ENCODE data around the gene WDR26. TPM values are rescaled to one million over a fixed set of nuclear protein-coding genes. Genes with fewer than 3 reads are reported as not detected.

The WDR26 gene
- total RNA-seq, 4 donors from 2014 or later: 61.5 to 78.7 (median 71.9) TPM

DNA sequence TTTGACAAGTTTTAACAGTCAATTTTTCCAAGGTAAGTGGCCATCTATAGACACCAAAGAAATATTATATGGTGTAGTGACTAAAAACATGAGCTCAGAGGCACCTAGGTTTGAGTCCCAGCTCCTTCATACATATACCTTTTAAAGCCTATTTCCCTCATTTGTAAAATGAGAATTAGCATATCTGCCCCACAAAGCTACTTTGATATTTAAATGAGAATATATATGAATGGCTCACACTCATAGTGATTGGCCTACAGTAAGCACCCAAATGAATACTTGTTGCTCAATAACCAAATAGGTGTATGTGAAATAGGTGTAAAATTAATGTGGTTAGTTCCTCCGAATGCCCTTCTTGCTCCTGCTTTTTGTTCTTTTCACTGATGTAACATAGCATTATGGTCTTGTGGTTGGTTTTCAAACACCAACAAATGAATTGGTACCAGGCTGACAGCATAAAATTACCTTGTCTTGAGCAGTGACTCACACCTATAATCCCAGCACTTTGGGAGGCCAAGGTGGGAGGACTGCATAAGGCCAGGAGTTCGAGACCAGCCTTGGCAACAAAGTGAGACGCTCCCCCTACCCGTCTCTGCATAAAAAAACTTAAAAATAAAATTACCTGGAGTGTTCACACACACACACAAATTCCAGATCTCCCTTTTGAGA, 52.6 kb downstream of the WDR26 start:
- Histone ChIP-seq H3K4me3 (no peak overlapping the region), H3K36me3 (peaks cover 0 to 67% (median 0%) of the 10 kb centered on the region in 3 donors), H3K27ac (no peak overlapping the region), H3K4me1 (no peaks in the 10 kb centered on the region), H3K27me3 (no peaks in the 10 kb centered on the region), H3K9me3 (no peaks in the 10 kb centered on the region)
- TF ChIP-seq EP300 (IDR thresholded peaks at IDR 0.05): no peak
- TF ChIP-seq POLR2A (IDR thresholded peaks at IDR 0.05): no peak
- TF ChIP-seq, protein P1, sequence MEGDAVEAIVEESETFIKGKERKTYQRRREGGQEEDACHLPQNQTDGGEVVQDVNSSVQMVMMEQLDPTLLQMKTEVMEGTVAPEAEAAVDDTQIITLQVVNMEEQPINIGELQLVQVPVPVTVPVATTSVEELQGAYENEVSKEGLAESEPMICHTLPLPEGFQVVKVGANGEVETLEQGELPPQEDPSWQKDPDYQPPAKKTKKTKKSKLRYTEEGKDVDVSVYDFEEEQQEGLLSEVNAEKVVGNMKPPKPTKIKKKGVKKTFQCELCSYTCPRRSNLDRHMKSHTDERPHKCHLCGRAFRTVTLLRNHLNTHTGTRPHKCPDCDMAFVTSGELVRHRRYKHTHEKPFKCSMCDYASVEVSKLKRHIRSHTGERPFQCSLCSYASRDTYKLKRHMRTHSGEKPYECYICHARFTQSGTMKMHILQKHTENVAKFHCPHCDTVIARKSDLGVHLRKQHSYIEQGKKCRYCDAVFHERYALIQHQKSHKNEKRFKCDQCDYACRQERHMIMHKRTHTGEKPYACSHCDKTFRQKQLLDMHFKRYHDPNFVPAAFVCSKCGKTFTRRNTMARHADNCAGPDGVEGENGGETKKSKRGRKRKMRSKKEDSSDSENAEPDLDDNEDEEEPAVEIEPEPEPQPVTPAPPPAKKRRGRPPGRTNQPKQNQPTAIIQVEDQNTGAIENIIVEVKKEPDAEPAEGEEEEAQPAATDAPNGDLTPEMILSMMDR (IDR thresholded peaks at IDR 0.05): no peak
- 92 to 99% methylated on average over 4 of the region's 4 CpGs for WGBS, 2 donors
- no peak for DNase-seq (ENCODE audit: low spot score in 2 of 2)

DNA sequence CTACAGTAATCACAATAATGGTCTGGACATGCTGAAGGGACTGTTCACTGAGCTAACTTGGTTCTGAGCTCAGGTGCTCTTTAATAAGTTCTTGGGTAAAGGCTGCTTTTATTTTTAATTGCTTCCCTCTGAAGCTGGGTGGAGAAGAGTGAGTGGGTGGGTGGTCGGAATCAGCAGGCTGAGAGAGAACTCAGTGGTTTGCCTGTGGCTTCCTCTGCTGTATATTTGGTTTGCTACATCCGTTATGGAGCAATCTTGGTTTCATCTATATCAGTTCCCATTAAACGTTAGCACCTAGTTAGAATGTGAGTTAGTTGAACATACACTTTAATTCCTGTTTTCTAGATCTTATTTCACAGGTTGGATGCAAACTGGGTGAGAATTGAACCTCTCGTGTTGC, 54.6 kb downstream of the WDR26 start:
- no peaks in the 10 kb centered on the region for H3K27me3 ChIP-seq
- no peak for DNase-seq (ENCODE audit: low spot score in 2 of 2)
- H3K4me1 ChIP-seq: no peaks in the 10 kb centered on the region
- no peak overlapping the region for H3K27ac ChIP-seq
- H3K9me3 ChIP-seq: no peaks in the 10 kb centered on the region
- peaks cover 0 to 80% (median 7%) of the 10 kb centered on the region in 3 donors for H3K36me3 ChIP-seq
- WGBS, 2 donors: 59 to 62% methylated on average over 4 of the region's 4 CpGs
- H3K4me3 ChIP-seq: no peak overlapping the region
- TF ChIP-seq POLR2A (IDR thresholded peaks at IDR 0.05) (no peak), EP300 (IDR thresholded peaks at IDR 0.05) (peak in 1 of 2 donors; percentile 39)
- TF ChIP-seq, protein P1 (IDR thresholded peaks at IDR 0.05): no peak

DNA sequence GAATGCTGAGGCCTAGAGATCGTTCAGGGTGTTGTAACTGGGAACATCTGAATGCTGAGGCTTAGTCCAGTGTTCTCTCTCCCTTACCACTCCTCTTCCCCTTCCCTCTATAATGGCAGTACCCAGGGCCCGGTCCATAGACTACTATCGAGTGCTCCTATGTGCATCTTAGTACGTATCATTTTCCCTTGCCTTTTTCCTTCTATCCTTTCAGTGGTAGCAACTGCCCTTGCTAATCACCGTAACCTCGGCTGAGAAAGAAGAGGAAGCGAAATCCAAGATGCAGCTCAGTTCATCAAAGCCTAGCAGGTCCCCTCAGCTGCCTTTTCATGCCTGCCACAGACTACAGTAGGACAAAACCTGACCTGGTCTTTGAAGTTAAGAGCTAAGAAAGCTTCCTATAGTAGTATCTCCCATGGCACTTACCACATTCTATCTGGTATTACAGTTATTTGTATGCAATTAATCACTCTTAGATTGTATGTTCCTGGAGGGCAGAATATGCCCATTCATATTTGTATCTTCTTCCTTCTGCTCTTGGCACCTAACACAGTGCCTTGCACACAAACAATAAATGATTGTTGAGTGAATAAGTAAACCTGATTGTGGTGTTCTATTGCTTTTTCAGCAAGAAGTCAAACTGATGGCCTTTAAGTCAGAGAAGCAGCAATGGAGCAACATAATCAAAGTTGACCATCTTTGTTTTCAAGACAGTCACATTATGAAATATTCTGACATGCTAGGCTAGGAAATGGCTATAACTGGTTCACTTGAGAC, 55.6 kb downstream of the WDR26 start:
- Histone ChIP-seq H3K4me1 (no peaks in the 10 kb centered on the region), H3K9me3 (no peaks in the 10 kb centered on the region), H3K4me3 (no peak overlapping the region), H3K27me3 (no peaks in the 10 kb centered on the region), H3K27ac (peak overlapping the region in 1 of 4 donors; percentile 1), H3K36me3 (peaks cover 0 to 79% (median 7%) of the 10 kb centered on the region in 3 donors)
- DNase-seq (ENCODE audit: low spot score in 2 of 2): no peak
- WGBS, 2 donors: 81 to 86% methylated on average over 7 of the region's 7 CpGs
- TF ChIP-seq, protein P1 (IDR thresholded peaks at IDR 0.05): no peak
- TF ChIP-seq EP300 (IDR thresholded peaks at IDR 0.05): no peak
- no peak for TF ChIP-seq POLR2A (IDR thresholded peaks at IDR 0.05)

DNA sequence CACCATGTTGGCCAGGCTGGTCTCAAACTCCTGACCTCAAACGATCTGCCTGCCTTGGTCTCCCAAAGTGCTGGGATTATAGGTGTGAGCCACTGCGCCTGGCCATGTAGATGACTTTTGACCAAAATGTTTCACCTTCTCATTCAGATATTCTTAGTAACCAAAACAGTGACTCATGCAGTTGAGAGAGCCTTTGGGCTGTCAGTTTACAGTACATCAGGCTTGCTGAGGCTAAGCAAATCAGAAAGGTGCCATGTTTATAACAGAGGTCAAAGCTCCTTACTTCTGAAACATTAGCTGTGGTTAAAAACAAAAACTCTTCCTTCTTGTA, 57.0 kb downstream of the WDR26 start:
- Histone ChIP-seq H3K4me3 (no peak overlapping the region), H3K27ac (no peak overlapping the region), H3K4me1 (no peaks in the 10 kb centered on the region), H3K9me3 (no peaks in the 10 kb centered on the region), H3K27me3 (no peaks in the 10 kb centered on the region), H3K36me3 (peaks cover 0 to 87% (median 10%) of the 10 kb centered on the region in 3 donors)
- TF ChIP-seq EP300 (IDR thresholded peaks at IDR 0.05): no peak
- TF ChIP-seq, protein P1 (IDR thresholded peaks at IDR 0.05): no peak
- no peak for TF ChIP-seq POLR2A (IDR thresholded peaks at IDR 0.05)
- WGBS, 2 donors: 87 to 93% methylated on average over 2 of the region's 2 CpGs
- no peak for DNase-seq (ENCODE audit: low spot score in 2 of 2)

DNA sequence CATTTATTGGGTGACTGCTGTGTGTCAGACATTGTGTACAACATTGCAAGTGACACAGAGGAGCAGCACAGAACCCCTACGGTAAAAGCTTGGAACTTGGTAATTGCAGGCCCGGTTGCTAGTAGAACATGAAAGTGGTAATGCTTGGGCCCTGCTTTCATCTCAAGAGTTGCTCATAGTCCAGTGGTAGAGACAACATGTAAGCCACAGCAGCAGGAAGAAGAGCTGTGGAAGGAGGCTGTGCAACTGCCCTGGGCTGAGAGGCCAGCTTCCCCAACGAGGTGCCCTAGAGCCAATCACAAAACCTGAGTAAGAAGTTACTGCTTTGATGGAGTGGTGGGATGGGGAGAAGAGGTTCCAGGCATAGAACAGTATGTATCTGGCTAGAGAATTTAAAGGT, 59.5 kb downstream of the WDR26 start:
- Histone ChIP-seq H3K9me3 (no peaks in the 10 kb centered on the region), H3K36me3 (peaks cover 5 to 94% (median 12%) of the 10 kb centered on the region in 3 donors), H3K27ac (no peak overlapping the region), H3K4me1 (no peaks in the 10 kb centered on the region), H3K4me3 (no peak overlapping the region), H3K27me3 (no peaks in the 10 kb centered on the region)
- WGBS, 2 donors: 67 to 69% methylated on average over 3 of the region's 3 CpGs
- no peak for DNase-seq (ENCODE audit: low spot score in 2 of 2)
- TF ChIP-seq EP300 (IDR thresholded peaks at IDR 0.05): no peak
- TF ChIP-seq, protein P1 (IDR thresholded peaks at IDR 0.05): no peak
- TF ChIP-seq POLR2A (IDR thresholded peaks at IDR 0.05): no peak

All from tibial nerve (tissue), 4 donors.